Measurements from ENCODE around the gene DOCK11. TPM values are rescaled to one million over a fixed set of nuclear protein-coding genes. Genes with fewer than 3 reads are reported as not detected.

Gene DOCK11
- polyA plus RNA-seq, 1 donor from 2014 or later = 37.2 TPM

GRCh38 chrX:118570209-118570608 is 74.6 kb downstream of the DOCK11 start:
- H3F3A ChIP-seq (ENCODE audit: insufficient read depth, low read length, poor library complexity, severe bottlenecking) = no peaks in the 10 kb centered on the region
- no peaks in the 10 kb centered on the region for H3K27me3 ChIP-seq (ENCODE audit: insufficient read depth, low read depth, low read length)
- H2AFZ ChIP-seq (ENCODE audit: low read depth, low read length) = no peak overlapping the region
- H3K4me2 ChIP-seq (ENCODE audit: low read length) = no peak overlapping the region
- H3K79me2 ChIP-seq (replicated peaks; ENCODE audit: insufficient read depth, low read length) = no peaks in the 10 kb centered on the region
- H3K9me2 ChIP-seq (ENCODE audit: insufficient read depth, low read length) = no peaks in the 10 kb centered on the region
- H3K36me3 ChIP-seq (ENCODE audit: insufficient read depth, low read length) = no peaks in the 10 kb centered on the region
- no peaks in the 10 kb centered on the region for H4K20me1 ChIP-seq (ENCODE audit: insufficient read depth)
- no peak overlapping the region for H3K27ac ChIP-seq (ENCODE audit: low read length)
- TF ChIP-seq EP300 (conservative IDR thresholded peaks at IDR 0.05; ENCODE audit: poor library complexity, severe bottlenecking) = no peak
- TF ChIP-seq SMC3 (conservative IDR thresholded peaks at IDR 0.05; ENCODE audit: poor library complexity) = no peak
- no peak for TF ChIP-seq CTCF (IDR thresholded peaks at IDR 0.05; ENCODE audit: poor library complexity, severe bottlenecking)
- no peak for TF ChIP-seq EZH2 (IDR thresholded peaks at IDR 0.05; ENCODE audit: borderline replicate concordance, insufficient read depth, low read length, poor library complexity, severe bottlenecking)
- no peak for TF ChIP-seq POLR2AphosphoS5 (IDR thresholded peaks at IDR 0.05)
- TF ChIP-seq TAF1 (IDR thresholded peaks at IDR 0.05; ENCODE audit: low read depth) = no peak
- TF ChIP-seq REST (IDR thresholded peaks at IDR 0.05; ENCODE audit: borderline replicate concordance) = no peak
- no peak for TF ChIP-seq MXI1 (conservative IDR thresholded peaks at IDR 0.05; ENCODE audit: poor library complexity, severe bottlenecking)
- no peak for TF ChIP-seq RAD21 (conservative IDR thresholded peaks at IDR 0.05)
- H3K9ac ChIP-seq (ENCODE audit: low read length) = no peak overlapping the region
- no peaks in the 10 kb centered on the region for H3K9me3 ChIP-seq (ENCODE audit: low read length)
- no peak overlapping the region for H3K4me3 ChIP-seq (ENCODE audit: low read length)

- H3K4me2 ChIP-seq (ENCODE audit: low read length) = no peak overlapping the region
- H3K27ac ChIP-seq (ENCODE audit: low read length) = no peak overlapping the region
- TF ChIP-seq MXI1 (conservative IDR thresholded peaks at IDR 0.05; ENCODE audit: poor library complexity, severe bottlenecking) = no peak
- TF ChIP-seq CTCF (IDR thresholded peaks at IDR 0.05; ENCODE audit: poor library complexity, severe bottlenecking) = no peak
- TF ChIP-seq POLR2AphosphoS5 (IDR thresholded peaks at IDR 0.05) = no peak
- no peak for TF ChIP-seq EP300 (conservative IDR thresholded peaks at IDR 0.05; ENCODE audit: poor library complexity, severe bottlenecking)
- no peak for TF ChIP-seq RAD21 (conservative IDR thresholded peaks at IDR 0.05)
- TF ChIP-seq EZH2 (IDR thresholded peaks at IDR 0.05; ENCODE audit: borderline replicate concordance, insufficient read depth, low read length, poor library complexity, severe bottlenecking) = no peak
- TF ChIP-seq REST (IDR thresholded peaks at IDR 0.05; ENCODE audit: borderline replicate concordance) = no peak
- TF ChIP-seq SMC3 (conservative IDR thresholded peaks at IDR 0.05; ENCODE audit: poor library complexity) = no peak
- no peaks in the 10 kb centered on the region for H3K9me3 ChIP-seq (ENCODE audit: low read length)
- no peak overlapping the region for H3K4me3 ChIP-seq (ENCODE audit: low read length)
- no peaks in the 10 kb centered on the region for H3F3A ChIP-seq (ENCODE audit: insufficient read depth, low read length, poor library complexity, severe bottlenecking)
- no peak overlapping the region for H3K9ac ChIP-seq (ENCODE audit: low read length)
- no peaks in the 10 kb centered on the region for H3K36me3 ChIP-seq (ENCODE audit: insufficient read depth, low read length)
- no peak overlapping the region for H2AFZ ChIP-seq (ENCODE audit: low read depth, low read length)
- no peaks in the 10 kb centered on the region for H3K9me2 ChIP-seq (ENCODE audit: insufficient read depth, low read length)
- H4K20me1 ChIP-seq (ENCODE audit: insufficient read depth) = no peaks in the 10 kb centered on the region
- H3K79me2 ChIP-seq (replicated peaks; ENCODE audit: insufficient read depth, low read length) = no peaks in the 10 kb centered on the region
- H3K27me3 ChIP-seq (ENCODE audit: insufficient read depth, low read depth, low read length) = no peaks in the 10 kb centered on the region
These were observed 76.2 kb downstream of the DOCK11 start for GRCh38 chrX:118571836-118572235.

Data from neural cell (in vitro differentiated cells).